Heart left ventricle (tissue), 13 donors: ENCODE data around the gene LIMS2.

Experiments
- POLR2A ChIP-seq, 2 donors: fragments of 450-650 bp; IDR thresholded peaks; one replicate each; pipeline ENCODE4 v1.6.1; 2017; ENCODE audit warnings: antibody characterized with exemption in 2 of 2, mild to moderate bottlenecking in 2 of 2, moderate library complexity in 2 of 2
- TF ChIP-seq, protein P1 (sequence below), 12 donors: fragments of 200-600 bp; sonication (generic) in 4 of 12; IDR thresholded peaks; one replicate each; pipeline versions ENCODE4 v1.5.0 to v1.8.0; 2018 to 2022; ENCODE audit warnings: antibody characterized with exemption in 12 of 12, mild to moderate bottlenecking in 5 of 12
- donor health status: ischemic (EF 13 %, LVEDD 7.1; RV severe dilation, severe dysfunction).
- donor health status: DM: no; HTN: yes; CAD: no.
- donor health status: DM: no; HTN: no; CAD: no.
- donor health status: ischemic (EF 25% LVEDD 6.9; RV normal size, moderate dysfunction).
- donor health status: ischemic (EF 25% LVEDD 5.7; RV mildly dilated, moderate dysfunction).
- donor health status: ischemic (EF 35%, LVEDD 5.7; RV mildly dilated, moderate dysfunction).
- donor health status: nonischemic (EF 11% LVEDD 7.7; RV severe dilation, severe dysfunction).
- donor health status: DM: yes; HTN: yes; CAD: no.
- donor health status: PGD.
- donor health status: ischemic (EF 29% LVEDD 5.4; RV normal size, mild dysfunction).
- donor health status: nonischemic (EF 23%, LVEDD 6.1; RV moderate dilation, normal function).

DNA sequence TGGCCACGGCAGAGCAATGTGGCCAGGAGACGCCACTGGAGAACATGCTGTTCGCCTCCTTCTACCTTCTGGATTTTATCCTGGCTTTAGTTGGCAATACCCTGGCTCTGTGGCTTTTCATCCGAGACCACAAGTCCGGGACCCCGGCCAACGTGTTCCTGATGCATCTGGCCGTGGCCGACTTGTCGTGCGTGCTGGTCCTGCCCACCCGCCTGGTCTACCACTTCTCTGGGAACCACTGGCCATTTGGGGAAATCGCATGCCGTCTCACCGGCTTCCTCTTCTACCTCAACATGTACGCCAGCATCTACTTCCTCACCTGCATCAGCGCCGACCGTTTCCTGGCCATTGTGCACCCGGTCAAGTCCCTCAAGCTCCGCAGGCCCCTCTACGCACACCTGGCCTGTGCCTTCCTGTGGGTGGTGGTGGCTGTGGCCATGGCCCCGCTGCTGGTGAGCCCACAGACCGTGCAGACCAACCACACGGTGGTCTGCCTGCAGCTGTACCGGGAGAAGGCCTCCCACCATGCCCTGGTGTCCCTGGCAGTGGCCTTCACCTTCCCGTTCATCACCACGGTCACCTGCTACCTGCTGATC, 24.4 kb downstream of the LIMS2 start:
- TF ChIP-seq, protein P1, sequence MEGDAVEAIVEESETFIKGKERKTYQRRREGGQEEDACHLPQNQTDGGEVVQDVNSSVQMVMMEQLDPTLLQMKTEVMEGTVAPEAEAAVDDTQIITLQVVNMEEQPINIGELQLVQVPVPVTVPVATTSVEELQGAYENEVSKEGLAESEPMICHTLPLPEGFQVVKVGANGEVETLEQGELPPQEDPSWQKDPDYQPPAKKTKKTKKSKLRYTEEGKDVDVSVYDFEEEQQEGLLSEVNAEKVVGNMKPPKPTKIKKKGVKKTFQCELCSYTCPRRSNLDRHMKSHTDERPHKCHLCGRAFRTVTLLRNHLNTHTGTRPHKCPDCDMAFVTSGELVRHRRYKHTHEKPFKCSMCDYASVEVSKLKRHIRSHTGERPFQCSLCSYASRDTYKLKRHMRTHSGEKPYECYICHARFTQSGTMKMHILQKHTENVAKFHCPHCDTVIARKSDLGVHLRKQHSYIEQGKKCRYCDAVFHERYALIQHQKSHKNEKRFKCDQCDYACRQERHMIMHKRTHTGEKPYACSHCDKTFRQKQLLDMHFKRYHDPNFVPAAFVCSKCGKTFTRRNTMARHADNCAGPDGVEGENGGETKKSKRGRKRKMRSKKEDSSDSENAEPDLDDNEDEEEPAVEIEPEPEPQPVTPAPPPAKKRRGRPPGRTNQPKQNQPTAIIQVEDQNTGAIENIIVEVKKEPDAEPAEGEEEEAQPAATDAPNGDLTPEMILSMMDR (IDR thresholded peaks at IDR 0.05): no peak
- no peak for TF ChIP-seq POLR2A (IDR thresholded peaks at IDR 0.05)
